SKM-1 (cell line): ENCODE results near the gene WBP1.
A peak's percentile ranks its signal among the peaks of the same experiment; 100 is the strongest.

ENCODE experiments used
- DNase-seq: peaks from one replicate; lab custom pipeline; 2025; ENCODE audit not compliant: unreplicated experiment; lab: John Stamatoyannopoulos, UW

WBP1 gene

DNA sequence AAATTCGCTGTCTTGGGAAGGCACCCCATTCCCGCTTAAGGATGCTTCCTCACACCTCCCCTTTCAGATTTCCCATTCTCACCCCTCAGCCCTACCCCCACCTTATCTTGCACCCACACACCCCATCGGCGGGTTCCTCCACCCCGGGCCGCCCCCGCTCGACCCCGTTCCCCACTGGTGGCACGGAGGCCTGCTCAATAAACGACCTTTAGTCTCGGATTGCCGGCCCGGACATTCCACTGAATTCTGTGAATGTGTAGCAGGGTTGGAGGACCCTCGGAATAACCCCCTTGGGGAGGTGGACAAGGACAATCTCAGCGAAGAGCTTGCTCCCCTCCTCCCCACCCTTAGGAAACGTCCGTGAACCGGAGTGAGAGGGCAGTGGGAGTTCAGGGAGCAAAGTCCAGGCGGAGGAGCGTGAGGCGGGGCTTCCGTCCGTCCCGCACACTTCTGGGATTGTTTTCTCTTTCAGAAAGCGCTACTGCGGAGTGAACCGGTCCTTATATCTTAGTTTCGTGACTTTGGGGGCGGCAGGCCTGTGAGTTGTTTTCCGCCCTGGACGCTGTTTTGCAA is 44.0 kb downstream of the WBP1 start:
- DNase-seq = no peak

DNA sequence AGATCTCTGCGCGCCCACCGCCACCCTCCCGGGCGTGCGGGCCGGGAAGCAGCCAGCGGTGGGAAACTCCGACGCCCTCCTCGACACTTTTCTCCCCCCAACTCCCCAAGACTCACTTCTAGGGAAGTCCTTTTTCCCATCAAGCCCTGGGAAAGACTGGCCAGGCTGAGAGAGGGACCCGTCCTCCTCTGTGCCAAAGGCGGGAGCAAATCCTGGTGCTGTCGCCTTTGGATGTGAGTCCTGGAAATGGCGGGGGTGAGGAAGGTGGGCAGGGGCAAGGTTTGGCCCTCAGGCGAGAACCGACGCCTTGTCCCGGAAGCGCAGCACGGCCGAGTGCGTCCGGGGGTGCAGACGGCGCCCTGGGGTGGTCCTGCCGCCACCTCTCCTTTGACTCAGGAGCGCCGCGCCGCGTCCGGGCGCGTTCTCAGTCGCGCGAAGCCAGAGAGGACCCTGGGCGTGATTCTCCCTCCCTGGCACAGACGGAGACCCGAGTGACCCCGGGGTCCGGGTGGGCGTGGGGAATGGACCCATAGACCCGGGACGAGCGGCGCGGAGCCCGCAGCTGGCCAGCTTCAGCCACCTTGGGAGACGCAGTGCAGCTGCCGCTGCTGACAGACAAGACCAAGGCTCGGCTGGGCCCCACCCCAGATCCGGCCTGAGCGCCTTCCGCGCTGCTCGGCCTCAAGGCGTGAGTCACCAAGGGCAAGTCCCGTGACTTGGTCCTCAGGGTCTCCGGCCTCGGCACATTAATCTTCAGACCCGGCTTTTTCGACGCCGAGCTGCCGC is 44.7 kb downstream of the WBP1 start:
- no peak for DNase-seq

DNA sequence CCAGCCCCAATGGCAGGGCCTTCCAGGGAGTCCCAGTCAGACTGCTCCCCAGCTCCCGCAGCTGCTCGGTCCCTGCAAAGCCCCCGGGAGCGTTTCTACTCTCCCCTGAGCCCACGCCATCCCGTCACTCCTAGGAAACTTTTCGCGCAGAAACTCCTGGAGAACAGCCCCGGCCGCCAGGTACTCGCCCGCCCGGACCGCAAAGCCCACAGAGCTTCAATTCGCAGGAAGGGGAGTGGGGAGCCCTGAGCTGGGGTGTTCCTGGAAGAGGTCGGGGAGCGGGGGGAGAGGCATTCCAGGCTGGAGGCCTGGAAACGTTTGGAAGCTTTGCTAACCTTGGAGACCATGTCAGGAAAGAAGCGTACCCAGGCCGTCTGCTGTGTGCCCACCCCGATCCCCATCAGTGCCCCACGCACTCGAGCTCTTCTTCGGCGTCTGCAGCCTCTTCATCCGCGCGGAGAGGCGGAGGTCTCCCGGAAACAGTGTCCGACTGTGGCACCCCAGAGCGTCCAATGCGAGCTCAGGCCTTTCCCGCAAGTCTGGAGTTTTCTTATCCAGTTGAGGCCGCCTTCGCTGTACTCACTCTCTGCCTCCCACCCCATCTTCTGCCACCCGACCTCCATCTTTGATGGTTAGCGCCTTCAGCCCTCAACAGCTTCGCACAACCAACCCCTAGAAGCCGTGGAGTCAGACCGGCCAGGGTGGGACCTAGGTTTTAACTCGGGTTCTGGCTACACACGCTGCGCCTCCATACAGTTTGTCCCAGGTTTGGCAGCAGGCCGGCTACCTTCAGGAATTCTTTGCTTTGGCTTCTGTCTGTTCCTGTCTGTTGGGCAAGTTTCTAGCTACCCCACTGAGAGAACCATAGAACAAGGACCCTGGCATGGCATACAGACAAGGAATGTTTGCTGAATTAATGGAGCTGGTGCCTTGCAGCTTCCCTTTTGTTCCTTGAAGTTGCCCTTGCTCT is 45.6 kb downstream of the WBP1 start:
- DNase-seq = no peak

DNA sequence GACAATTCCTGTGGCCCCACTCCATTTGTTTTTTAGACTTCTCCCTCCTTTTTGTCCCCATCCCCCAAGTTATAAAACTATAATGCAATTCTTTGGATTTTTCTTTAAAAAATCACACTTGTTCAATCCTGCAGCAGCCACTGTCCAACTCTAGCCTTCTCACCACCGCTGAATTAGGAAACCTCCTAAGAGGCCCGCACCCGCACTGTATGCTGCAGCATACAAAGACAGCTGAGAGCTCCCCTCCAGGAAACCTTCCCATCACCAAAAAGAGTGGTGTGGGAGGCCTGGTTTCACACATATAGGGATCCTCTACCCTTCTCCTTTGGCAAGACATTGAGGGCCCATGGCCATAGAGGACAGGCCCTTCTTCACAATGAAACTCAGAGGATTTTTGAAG is 46.4 kb downstream of the WBP1 start:
- no peak for DNase-seq

DNA sequence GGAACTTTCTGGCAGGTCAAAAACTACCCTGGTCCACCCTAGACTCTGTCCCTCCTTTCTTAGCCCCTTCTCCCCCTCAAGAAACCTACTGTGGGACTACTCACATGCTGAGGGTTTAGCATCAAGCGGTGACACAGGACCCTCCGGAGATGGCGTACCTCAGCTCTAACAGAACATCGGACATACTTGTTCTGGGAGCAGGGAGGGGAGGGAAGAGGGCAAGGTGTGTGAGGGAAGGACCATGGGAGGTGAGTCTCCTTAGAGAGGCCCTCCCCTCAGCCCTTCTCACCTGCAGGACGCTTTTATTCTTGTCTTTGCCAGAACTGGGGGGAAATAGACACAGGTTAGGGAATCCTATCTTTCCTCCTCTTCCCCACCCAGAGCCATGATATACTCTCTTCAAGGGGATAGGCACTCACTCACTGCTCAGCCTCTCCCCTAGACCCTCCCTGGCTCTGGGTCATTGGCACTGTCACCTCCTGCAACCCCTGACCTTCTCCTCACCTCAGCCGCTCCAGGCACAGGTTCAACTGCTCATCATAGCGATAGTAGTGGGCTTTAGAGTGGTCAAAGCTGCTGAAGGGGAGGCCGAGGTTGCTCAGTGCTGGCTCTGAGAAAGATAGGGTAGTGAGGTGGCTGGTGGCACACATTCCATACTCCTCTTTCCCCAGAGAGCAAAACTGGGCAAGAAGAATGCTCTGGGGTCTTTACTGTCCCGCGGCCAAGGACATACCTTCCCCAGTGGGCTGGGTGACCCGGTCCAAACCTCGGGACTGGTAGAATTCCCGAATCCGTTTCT is 47.4 kb downstream of the WBP1 start:
- DNase-seq = no peak

DNA sequence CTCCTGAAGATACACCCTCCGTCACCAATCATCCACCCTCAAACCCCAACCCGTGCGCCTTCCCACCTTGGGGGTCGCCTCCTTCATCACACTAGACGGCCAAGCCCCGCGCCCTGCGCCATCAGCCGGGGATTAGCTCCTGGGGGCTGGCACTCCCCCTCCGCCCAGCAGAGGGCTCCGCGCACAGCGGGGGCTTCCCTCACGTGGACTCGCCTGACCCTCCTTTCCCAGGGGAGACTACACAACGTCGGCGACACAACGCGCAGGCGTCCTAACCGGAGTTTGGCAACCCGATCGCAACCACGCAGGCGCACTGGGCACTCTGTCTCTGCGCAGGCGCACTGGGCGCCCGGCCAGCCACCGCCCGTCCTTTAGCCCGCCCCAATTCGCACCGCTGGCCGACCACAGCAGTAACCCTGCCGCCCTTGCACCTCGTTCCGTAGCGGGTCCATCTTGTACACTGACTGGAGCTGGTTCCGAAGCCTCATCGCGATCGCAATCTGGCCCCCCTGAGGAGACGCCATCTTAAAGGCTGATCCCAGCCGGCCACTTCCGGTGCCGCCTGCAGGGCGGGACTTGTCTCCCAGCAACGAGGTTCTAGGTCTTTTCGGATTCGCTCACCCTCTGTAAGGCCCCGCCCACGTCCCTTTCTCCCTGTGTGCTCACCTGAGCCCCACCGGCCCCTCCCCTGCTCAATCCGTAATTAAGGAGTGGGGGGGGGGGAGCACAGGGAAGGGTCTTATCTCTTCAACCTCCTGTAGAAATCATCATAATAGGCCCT is 49.1 kb downstream of the WBP1 start, which contains the start of gene PCGF1:
TSS of gene PCGF1 (minus strand) at position 551 of the 781 bp plus-strand sequence. CDS start at position 524, 27 bp downstream.
- DNase-seq = peak; percentile 95

DNA sequence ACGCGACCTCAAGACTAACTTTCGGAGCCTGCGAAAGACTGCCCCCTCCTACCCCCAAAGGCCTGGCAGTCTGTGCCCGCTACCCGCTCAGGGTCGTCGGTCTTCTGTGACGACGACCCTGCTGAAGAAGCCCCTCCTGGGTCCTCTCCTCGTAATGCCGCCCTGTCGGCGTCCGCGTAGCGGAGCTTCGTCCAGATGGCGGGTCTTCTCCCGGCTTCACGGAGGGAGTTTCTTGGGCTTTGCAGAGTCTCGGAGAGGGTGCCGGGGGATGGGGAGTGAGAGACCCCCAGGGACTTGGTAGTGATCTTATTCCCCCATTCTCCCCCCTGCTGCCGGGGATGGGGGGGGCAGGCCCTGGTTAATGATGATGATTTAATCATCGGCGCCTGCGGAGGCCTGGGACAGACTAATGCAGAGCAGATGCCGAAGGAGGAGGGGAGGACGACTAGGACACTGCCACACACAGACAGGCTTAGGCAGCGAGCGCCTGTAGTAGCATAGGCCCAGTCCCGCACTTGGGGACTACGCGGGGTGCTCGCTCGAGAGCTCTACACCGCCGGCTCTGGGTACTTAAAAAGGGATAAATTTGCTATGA is 49.8 kb downstream of the WBP1 start:
- DNase-seq = no peak

DNA sequence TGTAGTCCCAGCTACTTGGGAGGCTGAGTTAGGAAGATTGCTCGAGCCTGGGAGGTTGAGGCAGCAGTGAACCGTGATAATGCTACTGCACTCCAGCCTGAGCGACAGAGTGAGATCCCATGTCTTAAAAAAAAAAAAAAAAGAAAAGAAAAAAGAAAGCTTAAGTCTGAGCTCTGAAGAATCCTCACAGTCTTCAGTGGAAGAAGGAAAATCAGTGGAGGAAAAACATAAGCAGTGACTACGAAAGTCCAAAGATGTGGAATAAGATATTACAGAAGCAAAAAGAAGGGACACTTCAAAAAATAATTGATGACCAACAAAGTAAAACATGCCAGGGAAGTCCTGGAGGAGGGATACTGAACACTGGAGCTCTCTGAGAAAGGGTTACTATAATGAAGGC is 52.0 kb downstream of the WBP1 start:
- no peak for DNase-seq
